Globus pallidus (tissue), 1 donor: ENCODE measurements around the gene CAMK1G.

Experiments used
- DNase-seq: peaks from one replicate; pipeline ENCODE4 v3.0.0-alpha.2; 2015; ENCODE audit warnings: low spot score

CAMK1G gene

GRCh38 chr1:209583408-209583807 is at the start of gene CAMK1G:
TSS of gene CAMK1G (plus strand) at chr1:209583714. CDS start at chr1:209594984, 11,270 bp downstream.
- no peak for DNase-seq

DNA sequence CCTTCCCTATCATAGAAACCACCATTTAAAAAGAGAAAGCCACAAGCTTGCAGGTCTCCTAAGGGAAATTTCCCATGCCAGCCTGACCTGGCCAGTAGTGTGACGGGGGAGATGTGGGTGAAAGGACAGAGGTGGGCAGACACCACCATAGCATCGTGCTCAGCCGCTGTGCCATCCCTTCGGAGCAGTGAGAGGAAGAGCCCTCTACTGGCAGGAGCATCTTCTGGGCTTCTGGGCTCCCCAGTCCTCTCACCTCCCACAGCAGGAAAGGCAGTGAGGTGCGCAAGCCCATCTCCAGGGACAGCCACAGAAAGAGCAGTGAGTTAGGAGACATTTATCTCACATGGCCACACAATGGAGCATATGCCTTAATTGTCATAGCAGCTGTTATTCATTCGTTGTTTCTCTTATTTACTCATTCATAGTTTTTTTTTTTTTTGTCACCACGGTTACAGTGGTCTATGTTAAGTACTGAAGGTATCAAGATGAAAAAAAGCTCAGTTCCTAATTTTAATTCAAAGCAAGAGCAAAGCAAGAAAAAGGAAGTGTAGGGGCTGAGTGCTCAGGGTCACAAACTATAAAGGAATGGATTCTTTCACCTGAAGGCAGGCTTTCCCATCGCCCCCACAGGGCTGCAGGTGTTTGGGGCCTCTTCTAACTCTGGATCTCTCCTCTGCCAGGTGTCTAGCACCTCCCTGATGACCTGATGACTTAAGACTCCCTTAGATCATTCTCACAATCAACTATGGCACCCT is 48.8 kb upstream of the CAMK1G start:
- DNase-seq, result no peak

DNA sequence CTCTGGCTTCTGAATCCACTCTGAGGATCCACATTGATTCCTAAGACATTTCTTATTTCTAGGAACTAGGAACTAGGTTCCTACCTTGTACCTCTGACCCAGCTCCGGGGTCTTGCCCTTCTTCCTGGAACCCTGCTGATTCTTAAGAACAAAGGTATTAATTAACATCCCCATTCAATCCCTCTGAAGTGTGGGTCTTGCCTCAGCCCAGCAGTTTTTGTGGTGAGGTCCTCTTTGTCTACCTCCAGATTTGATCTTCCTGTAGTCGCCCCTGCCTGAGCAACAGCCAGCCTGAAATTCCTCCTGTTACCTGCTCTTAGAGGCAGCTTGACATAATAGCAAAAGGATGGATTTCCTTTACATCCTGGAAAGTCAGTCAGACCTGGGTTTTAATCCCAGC is 46.7 kb upstream of the CAMK1G start:
- DNase-seq, result no peak

DNA sequence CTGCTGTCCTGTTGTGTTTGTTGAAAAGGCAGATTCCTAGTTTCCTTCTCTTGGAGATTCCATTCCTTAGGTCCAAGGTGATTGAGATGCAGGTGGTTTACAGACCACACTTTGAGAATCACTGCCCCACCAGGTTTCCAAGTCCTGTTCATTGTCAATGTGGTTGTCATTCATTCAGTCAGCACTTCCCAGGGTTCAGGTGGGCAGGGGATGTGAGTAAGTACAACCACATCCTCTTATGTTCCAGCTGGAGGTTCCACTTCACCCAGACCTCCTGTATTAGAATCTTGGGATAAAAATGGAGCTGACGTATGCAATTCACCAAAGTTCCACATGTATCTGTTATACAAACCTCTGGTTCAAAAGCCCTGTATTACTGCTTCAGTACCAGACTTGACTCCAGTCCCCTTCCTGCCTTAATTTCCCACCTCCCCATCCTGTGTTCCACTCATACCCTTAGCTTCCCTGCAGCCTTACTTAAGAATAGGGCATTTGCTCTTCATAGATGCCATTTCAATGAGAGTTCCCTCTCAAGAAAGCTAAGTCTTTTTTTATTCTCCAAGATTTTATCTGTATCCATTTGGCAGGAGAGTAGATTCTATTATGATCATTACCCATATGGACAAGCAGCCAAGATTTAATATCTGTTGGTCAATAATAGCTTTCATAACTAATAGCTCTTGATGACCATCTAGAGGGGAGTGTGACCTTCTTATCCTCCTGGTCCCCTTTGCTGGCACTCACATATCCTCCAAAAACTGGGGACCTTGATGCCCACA is 46.0 kb upstream of the CAMK1G start:
- DNase-seq, result no peak

DNA sequence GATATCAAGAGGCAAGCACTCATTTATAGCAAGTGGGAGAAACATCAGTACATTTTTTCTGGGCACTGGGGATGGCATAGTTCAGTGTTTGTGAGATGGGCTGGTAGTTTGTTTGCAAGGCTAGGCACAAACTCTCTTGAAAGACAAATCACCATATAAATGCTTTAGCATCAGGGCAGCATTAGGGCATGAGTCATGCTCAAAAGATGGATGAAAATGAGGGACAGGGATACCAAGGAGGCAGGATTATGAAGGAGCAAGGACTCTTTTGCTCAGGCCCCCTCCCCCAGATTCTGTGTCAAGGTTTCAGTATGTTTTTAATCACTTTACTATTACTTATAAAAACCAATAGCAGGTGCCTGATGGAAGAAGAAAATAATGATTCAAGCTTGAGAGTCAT is 43.9 kb upstream of the CAMK1G start:
- no peak for DNase-seq

DNA sequence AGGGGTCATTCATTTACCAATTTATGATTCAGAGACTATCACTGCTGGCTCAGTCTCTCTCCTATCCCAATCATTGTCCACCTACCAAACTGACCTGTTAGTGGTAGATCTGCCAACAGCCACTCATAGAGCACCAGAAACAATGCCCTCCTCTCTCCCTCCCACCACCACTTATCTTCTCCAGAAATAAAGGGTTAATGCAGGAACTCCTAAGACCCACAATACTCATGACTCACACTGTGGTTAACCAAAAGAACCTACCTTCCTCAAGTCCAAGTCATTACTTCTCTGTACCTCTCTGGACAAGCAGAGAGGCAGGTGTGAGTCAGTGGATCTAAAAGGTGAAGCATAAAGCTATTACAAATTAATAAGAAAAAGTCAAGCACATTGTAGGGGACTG is 40.9 kb upstream of the CAMK1G start:
- no peak for DNase-seq

DNA sequence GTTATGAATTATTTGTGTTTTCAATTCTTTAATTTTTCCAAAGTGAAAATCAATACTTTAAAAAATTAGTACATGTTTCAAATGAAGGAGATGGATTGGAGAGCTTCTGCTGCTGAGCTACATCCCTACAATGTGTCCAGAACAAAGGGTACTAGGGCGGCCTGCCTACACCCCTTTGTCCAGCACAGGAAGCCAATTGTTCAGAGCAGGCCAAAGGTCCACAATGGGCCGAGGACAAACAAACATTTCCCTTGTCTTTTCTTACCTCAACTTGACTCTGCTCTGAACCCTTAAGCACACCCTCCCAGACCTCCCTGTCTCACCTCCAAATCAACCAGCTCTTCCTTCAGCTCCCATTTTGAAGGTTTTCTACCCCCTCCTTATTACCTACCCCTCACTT is 39.4 kb upstream of the CAMK1G start:
- DNase-seq, result peak; percentile 42

- DNase-seq, result no peak
Observed at GRCh38 chr1:209545423-209545822, 38.1 kb upstream of the CAMK1G start.

GRCh38 chr1:209546390-209547085 is 37.0 kb upstream of the CAMK1G start:
- DNase-seq, result no peak

DNA sequence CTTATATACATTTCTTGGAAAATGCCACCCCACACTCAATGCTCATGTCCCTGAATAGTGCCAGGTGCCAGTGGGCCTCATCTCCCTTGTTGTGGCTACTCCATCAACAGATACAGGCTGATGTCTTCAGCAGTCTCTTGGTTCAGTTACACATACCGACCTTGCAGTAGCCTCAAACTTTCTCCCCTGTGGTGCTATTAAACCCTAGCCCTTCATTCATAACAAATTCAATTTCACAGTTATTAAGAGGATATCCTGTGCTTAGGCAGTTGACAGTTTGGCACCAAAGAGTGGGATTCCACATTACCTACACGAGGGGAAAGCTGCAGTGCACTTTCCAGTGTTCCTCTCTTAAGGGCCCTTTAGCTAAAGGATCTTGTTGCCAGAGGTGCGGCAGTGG is 35.9 kb upstream of the CAMK1G start:
- DNase-seq, result no peak

GRCh38 chr1:209549443-209550205 is 33.9 kb upstream of the CAMK1G start:
- no peak for DNase-seq

- no peak for DNase-seq
Observed at GRCh38 chr1:209550519-209550918, 33.0 kb upstream of the CAMK1G start.

- DNase-seq, result no peak
Observed at GRCh38 chr1:209552406-209553264, 30.9 kb upstream of the CAMK1G start.

DNA sequence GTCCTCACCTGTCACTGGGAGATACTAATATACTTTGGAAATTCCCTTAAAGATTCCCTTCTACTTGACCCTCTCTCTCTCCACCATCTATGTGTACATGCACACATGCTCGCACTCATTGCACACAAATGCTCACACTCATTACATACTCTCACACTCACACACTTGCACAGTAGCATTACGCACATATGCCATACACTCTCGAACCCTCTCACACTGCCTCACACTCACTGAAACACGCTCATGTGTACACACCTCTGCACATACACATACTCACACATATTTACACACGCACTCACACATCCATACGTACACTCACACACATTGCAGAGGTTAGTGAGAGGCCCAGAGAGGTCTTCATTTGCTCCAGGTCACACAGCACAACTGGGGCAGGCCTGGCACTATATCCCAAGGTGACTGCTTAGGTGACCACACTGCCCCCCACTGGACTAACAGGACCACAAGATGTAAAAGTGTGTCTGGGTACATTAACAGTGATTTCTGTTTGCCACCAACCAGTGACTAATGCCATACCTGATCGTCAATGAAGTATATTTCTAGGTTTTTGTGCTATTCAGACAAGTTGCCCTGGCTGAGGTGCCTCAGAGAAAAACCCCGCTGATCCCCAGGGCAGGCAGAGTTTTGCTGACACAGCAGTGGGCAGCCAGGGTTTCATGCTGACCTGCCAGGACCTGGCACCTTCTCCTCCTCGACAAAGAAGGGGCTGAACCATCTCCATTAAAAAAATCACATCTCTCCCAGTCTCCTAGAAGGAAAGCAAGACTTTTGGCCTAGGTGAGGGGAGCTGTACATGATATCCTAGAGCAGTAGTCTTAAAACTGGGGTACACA is 28.5 kb upstream of the CAMK1G start:
- no peak for DNase-seq

DNA sequence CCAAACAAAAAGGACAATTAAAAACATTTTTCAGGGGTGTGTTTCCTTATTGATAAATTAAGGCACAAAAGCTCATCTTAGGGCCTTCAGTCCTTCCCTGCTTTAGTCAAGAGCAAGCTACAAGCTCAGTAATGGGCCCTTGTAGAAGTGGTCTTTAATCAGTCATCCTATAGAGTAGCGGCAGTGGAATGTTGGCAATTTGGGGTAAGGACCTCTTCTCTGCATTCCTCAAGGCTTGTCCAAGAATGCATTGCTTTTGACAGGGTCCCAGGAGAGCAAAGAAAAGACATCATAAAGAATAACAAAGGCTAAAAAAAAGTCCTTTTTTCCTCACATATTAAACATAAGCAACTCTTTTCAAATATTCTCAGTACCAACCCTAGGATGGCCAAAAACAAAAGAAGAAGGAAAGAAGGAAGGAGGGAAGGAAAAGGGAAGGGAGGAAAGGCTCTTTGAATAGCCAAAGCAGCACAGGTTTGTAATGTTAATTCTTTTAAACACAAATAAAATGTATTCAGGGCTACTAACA is 27.3 kb upstream of the CAMK1G start:
- DNase-seq, result no peak

DNA sequence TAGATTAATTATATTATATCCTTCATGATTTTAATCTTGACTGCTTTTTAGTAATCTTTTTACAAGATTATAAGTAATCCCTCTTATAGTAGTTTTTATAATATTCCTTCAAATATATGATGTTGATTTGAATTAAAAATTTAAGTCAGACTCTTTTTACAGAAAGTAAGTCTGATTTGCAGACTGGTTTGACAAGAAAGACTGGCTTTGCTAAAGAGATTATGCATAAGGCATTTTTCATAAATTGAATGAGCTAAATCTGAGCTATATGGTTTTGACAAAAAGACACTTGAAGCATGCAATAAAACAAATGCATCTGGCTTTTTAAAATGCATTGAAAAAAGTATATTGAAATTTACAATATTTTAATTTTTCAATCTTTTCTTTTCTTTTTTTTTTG is 26.3 kb upstream of the CAMK1G start:
- DNase-seq, result no peak

DNA sequence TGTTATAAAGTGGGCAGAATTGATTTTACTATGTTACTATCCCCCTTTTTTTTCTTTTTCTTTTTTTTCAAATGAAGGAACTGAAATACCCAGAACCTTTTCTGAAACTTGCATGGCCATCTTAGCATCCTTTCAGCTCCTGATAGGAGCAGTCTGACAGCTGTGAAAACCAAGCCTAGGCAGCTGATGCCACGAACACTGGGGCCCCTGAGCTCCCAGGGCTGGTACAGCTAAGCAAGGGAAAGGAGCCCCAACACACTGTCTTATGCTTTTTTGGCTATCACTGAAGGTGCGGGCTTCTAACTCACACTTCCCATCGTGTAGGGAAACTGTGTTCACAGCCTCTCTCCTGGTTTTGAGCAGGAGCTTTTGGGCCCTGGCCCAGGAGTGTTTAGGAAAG is 23.0 kb upstream of the CAMK1G start:
- no peak for DNase-seq

DNA sequence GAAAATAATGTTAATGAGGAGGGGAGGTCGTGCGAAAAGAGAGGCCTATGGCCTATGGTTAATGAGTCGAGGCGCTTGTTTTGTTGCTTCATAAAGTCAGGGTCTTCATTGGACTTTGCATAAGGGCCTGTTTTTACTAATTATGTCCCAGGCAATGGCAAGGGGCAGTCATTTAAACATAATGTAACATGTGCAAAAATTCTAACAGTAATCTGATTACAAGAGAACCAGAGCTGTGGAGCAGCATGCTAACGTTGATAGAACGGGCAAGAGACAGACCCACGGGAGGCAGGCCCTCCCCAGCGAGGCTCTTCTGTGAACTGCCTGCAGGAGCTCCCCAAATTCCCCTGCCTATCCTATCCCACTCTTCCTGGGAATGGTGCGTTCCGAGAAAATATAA is 22.6 kb upstream of the CAMK1G start:
- DNase-seq, result no peak

GRCh38 chr1:209561532-209561931 is 22.0 kb upstream of the CAMK1G start:
- no peak for DNase-seq

DNA sequence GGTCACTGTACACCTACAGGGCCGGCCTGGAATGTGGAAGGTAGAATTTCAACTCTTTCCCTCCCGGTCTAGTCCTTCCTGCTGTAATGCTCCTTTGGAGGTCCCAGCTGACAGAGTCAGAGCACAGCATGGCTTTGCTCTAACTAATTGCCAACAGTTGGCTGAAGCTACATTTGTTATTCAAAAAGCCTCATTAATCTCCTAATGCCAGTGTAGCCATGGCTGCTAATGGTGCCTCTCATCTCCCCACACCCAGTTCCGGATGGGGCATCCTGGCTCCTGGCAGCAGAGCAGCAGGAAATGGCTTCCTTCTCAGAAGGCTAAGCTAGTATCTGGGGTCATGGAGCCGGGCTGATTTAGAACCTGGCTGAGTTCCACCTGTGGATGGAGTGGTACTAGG is 18.7 kb upstream of the CAMK1G start:
- DNase-seq, result no peak
